Stimulated activated naive CD8-positive, alpha-beta T cell treated with anti-CD3 and anti-CD28 coated beads, Interleukin-15, Interleukin-2, amounts not matched to agents 100 U/mL and 50 U/mL, for 24 hours (primary cell): ENCODE measurements around the gene KDR.

Source experiments
- ATAC-seq: fragments of 150-1000 bp; cut with Tn5 transposase; one replicate; pipeline ENCODE4 v1.10.0; 2021
- DNase-seq: peaks from one replicate; pipeline ENCODE4 v3.0.0; 2021

KDR gene

GRCh38 chr4:55125087-55125721, at the start of gene KDR:
Gene KDR, minus strand, starts transcription at chr4:55125595. Its CDS starts 302 bp downstream, at chr4:55125293.
- ATAC-seq = no peak
- no peak for DNase-seq

- DNase-seq = no peak
These were observed 48.2 kb upstream of the KDR start for GRCh38 chr4:55173580-55173979.

DNA sequence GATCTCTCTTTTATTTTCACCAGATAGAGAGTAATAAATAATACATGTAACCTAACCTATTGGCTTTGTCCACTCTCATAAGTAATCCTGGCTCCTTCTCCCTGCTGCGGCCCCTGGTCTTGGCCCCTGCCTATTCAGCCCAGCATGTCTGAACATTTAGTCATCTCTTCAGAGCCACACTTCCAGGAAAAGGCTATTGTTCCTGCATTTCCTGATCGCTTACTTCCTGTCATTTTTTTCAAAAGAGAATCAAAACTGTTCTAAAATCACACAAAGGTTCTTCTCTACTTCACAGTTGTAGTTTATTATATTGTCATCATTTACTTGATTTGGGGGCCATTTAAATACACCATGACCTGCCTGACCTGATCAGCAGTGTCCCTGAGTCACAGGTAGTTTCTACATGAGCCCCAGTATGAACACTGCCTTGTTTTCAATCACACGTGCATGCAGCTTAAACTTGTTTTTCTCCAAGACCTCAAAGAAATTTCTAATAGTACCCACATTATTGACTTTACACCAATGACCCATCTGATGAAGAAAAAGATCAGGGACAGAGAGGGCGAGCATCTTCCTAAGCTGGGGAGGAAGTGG, 47.4 kb upstream of the KDR start:
- ATAC-seq (no peak), DNase-seq (no peak)

More at GRCh38 chr4:55173580-55173979, 48.2 kb upstream of the KDR start:
- ATAC-seq = no peak

DNA sequence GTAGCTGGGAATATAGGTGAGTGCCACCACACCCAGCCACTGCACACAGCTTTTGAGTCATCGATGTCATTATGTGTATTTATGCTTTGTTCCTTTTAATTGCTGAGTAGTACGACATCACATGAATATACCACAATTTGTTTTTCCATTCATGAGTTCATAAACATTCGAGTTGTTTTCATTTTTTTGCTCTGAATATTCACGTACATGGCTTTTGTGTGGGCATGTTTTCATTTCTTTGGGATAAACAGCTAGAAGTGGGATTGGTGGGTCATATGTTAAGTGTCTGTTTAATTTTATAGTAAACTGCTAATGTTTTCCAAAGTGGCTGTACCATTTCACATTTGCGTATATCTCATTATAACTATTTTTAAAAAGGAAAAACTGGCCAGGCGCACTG, 45.1 kb upstream of the KDR start:
- ATAC-seq (no peak), DNase-seq (no peak)

GRCh38 chr4:55169352-55169961, 44.1 kb upstream of the KDR start:
- DNase-seq = no peak
- ATAC-seq = no peak

DNA sequence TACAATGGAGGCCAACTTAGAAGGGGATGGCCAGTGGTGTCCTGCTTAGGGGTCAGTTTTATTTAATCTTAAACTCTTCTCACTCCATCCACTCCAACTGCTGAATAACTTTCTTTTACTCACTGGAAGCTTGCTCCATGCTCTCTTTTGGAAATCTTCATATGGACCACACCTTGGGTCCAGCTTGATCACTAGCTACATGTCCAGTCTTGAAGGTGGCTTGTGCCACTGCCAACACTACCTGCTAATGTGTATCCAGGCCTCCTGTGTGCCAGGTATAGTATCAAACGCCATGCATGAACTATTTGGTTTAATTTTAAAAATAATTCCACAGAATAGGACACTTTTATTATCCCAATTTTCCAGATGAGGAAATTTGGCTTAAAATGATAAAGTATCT, 37.0 kb upstream of the KDR start:
- ATAC-seq = no peak

GRCh38 chr4:55161739-55162138, 36.3 kb upstream of the KDR start:
- no peak for ATAC-seq

More for the DNA sequence above, 37.0 kb upstream of the KDR start:
- DNase-seq = no peak

GRCh38 chr4:55159851-55160250, 34.5 kb upstream of the KDR start:
- ATAC-seq (no peak), DNase-seq (no peak)

More at GRCh38 chr4:55161739-55162138, 36.3 kb upstream of the KDR start:
- DNase-seq = no peak

GRCh38 chr4:55158957-55159356, 33.6 kb upstream of the KDR start:
- DNase-seq (no peak), ATAC-seq (no peak)

DNA sequence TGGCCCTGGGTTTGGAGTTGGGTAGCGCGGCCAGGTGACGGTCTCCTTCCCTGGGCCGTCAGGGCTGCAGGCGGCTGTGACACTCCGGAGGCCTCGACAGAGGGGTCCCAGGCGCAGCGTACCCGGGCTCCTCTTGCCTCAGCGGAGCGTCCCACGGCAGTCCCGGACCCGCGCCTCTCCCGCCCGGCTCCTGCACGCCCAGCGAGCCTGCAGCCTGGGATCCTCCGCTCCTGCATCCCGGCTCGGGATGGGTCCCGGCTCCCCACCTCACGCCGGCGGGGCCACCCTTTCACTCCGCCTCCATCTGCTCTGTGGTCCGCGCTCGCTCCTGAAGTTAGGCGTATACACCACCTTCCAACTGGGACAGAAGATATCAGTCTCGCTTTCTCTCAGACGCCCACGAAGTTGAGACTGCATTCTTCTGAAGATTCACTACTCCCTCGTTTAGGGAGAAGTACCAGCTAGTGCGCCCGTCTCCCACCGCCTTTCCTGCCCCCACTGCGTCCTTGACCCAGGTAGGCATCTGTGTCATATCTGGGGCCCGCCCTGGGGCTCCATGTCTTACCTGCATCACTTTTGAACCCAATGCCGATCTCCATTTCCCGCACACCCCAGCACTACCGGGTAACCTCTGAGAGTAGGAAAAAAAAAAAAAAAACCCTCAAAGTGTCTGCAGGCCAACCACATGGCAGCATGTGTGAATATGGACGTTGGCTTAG, 32.3 kb upstream of the KDR start:
- ATAC-seq = no peak
- no peak for DNase-seq

GRCh38 chr4:55154933-55155332, 29.5 kb upstream of the KDR start:
- ATAC-seq = no peak
- no peak for DNase-seq

DNA sequence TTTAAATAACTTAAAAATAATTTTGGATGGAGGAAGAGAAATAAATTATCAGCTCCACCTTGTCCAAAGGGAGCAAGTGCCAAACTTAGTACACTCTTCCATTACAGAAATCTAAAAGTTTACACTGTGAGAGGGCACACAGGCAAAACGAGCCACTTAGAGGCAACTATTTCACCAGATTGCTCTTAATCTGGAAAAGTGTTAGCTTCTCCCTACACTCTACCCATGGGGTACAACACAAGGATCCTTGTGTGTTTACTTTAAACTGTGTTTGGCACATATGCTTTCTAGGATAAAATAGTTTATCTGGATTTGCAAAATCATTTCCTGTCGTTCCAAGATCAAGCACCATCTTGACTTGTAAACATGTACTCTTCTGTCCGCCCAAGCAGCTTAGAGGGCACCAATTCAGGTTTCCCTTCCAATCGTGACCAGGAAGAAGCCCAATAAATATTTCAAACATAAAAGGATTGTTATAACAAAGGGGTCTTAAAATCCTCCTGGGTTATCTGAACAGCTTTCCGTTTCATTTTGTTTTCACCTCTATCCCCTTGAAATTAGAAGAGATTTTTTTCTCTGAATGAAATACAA, 29.0 kb upstream of the KDR start:
- DNase-seq = no peak
- no peak for ATAC-seq

DNA sequence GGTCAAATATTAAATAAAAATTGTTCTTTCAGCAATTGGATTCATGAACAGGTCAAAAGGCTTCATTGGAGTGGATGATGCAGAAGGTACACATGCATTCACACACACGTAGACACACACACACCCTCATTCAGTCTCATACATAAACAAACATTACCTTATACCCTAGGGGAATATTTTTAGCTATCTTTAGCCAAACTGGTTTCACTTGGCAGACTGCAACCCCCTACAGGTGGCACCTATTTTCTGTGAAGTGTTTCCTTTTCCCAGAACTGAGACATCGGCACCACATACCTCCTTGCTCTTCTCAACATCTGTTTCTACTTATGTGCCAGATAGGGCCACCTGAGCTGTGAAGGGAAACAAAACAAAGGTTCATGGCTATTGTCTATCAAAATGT, 18.5 kb upstream of the KDR start:
- DNase-seq (no peak), ATAC-seq (no peak)

DNA sequence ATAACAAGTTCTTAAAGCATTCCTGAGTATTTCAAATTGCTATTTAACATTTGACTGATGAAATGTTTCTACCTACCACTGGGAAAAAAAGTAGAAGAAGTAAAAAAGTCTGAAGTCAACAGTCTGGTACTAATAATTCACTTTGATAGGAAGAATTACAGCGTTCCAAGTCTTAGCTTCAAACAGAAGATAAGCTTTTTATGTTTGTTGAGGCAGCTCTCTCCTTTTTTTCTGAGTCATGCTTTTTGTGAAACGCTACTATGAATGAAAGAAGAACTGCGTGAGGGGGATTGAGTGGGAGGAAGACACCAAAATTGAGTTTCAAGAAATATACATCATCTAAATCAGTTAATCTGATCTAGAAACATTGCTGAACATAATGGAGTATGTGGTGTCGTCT, 13.0 kb upstream of the KDR start:
- ATAC-seq = no peak
- DNase-seq = no peak

GRCh38 chr4:55136634-55137033, 11.2 kb upstream of the KDR start:
- ATAC-seq (no peak), DNase-seq (no peak)

DNA sequence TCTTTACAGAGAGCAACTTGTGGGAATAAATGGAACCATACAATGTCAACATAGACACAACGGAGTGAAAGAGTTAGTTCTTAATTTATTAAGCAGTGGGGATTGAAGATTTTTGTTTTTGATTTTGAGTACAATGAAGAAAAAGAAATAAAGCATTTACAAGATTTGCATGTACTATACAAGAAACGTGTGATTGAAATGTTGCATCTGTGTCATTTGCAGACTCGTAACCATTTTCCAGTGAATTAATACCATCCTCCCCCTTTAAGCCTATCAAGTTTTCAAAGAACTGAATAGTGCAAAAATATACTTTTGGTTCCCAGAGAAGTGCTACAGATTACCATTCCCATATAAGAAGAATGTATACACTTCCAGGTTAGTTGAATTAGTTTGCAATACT, 8.6 kb upstream of the KDR start:
- ATAC-seq (no peak), DNase-seq (no peak)

- ATAC-seq (no peak), DNase-seq (no peak)
These were observed 7.4 kb upstream of the KDR start for GRCh38 chr4:55132775-55133174.

- DNase-seq = no peak
- ATAC-seq = no peak
These were observed 2.1 kb upstream of the KDR start for GRCh38 chr4:55127521-55127920.

DNA sequence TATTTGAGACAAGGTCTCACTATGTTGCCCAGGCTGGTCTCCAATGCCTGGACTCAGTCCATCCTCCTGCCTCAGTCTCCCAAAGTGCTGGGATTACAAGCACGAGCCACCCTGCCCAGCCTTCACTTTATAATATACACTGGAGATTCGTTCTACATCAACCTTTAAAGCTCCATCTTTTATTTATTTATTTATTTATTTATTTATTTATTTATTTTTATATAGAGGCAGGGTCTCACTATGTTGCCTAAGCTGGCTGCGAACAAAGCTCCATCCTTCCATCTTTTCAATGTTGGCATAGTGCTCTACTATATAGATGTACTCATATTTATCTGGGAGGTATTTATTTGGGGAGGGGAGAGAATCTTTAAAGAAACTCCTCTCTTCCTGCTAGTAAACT, 1.7 kb upstream of the KDR start:
- DNase-seq = no peak
- no peak for ATAC-seq

GRCh38 chr4:55125763-55126541, 557 bp upstream of the KDR start:
- ATAC-seq (no peak), DNase-seq (no peak)

DNA sequence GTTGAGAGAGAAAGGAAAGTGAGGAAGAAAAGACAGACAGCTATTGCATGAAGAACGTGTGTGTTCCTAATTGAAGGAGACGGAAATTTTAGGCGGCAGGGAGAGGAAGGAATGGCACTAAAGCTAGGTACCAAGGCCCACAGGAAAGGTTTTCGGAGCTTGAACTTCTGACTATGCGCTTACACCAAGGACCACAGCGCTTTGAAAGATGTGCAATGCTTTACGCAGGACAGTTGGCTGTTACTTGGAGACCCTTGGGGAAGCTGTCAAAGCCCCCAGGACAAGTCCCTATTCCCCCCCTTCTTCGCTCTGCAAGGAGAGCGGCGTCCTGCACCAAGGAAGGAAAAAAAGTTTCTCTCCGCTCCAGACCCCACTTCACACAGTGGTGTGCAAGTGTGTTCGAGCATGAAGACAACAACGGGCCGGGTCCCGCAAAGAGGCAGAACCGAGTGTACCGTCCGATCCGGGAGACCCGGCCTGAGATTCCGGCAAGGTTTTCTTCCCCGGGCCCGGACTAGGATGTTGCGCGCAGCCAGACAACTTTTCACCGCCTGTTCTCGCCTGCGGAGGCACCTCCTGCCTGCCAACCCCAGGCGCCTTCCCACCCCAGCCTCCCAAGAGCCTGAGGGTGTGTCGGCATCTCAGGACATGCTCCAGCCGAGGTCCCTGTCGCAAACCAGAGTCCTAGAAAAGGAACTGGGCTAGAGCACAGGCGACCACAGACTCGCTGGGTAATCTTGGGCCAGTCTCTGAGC, 896 bp downstream of the KDR start:
- ATAC-seq (no peak), DNase-seq (no peak)
